Body of pancreas (tissue), 4 donors: ENCODE measurements around the gene COL5A1.

Experiments
- POLR2A ChIP-seq, 3 donors: fragments of 450-650 bp; IDR thresholded peaks; one replicate each; pipeline ENCODE4 v1.6.1; 2016; ENCODE audit warnings: antibody characterized with exemption in 3 of 3, mild to moderate bottlenecking in 2 of 3
- TF ChIP-seq, protein P1 (sequence below), 7 experiments: fragments of 450-650 bp in 4 of 7; fragments of 200-600 bp in 3 of 7; sonication (generic) in 3 of 7; IDR thresholded peaks; one replicate each; pipeline ENCODE4 v1.5.1; 2016 to 2019; ENCODE audit warnings: antibody characterized with exemption in 7 of 7

DNA sequence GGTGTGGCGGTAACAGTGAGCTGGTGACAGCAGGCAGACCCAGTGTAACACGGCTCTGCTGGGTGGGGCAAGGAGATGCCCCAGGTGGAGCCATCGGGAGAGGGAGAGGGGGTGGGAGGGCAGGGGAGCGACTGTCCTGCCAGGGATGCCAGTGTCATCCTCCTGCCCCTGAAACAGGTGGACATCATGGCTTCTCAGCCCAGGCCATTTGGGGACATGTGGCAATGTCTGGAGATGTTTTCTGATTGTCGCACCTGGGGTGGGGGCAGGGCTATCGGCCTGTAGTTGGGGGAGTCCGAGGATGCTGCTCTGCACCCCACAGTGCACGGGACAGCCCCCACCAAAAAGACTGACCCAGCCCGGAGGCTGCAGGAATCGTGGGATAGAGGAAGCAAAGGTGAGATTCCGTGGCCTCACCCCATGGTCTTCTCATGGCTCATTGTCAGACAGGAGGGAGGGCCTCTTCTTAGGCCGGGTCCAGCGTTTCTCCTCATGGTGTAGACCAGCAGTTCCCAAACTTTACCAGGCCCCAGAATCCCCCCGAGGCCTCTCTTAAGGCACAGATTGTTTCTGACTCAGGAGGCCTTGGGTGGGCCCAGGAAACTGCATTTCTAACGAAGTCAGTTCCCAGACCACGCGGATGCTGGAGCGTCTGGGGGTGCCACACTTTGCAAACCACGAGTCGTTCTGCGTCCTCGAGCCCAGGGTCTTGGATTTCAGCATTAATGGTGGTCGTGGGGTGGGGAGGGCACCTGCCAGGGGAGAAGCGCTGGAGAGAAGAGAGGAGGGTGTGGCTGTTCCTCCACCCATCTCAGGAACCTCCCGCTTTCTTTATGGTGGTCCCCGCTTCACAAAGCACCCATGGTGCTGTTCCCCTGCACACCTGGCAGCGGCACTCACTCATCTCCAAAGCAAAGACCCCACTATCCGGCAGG lies 11.0 kb downstream of the COL5A1 start:
- TF ChIP-seq, protein P1, sequence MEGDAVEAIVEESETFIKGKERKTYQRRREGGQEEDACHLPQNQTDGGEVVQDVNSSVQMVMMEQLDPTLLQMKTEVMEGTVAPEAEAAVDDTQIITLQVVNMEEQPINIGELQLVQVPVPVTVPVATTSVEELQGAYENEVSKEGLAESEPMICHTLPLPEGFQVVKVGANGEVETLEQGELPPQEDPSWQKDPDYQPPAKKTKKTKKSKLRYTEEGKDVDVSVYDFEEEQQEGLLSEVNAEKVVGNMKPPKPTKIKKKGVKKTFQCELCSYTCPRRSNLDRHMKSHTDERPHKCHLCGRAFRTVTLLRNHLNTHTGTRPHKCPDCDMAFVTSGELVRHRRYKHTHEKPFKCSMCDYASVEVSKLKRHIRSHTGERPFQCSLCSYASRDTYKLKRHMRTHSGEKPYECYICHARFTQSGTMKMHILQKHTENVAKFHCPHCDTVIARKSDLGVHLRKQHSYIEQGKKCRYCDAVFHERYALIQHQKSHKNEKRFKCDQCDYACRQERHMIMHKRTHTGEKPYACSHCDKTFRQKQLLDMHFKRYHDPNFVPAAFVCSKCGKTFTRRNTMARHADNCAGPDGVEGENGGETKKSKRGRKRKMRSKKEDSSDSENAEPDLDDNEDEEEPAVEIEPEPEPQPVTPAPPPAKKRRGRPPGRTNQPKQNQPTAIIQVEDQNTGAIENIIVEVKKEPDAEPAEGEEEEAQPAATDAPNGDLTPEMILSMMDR (IDR thresholded peaks at IDR 0.05) = no peak
- TF ChIP-seq POLR2A (IDR thresholded peaks at IDR 0.05) = no peak
